Spleen (tissue), 11 donors: ENCODE results near the gene SPTLC3. TPM values are rescaled to one million over a fixed set of nuclear protein-coding genes. Genes with fewer than 3 reads are reported as not detected.

ENCODE experiments used
- DNase-seq: peaks from one replicate; pipeline ENCODE4 v3.0.0-alpha.2; 2020
- H3K27ac ChIP-seq, 8 donors: fragments of 200-600 bp; sonication (generic) in 7 of 8; 1 replicate in 4 of 8; 2 replicates in 4 of 8; pipeline versions ENCODE4 v1.5.0 to v1.8.0; 2016 to 2021; ENCODE audit warnings: inconsistent platforms in 4 of 8, mild to moderate bottlenecking in 4 of 8, moderate library complexity in 1 of 8
- H3K27me3 ChIP-seq, 7 donors: fragments of 200-600 bp; sonication (generic) in 6 of 7; replicated peaks in 1 of 7; 1 replicate in 4 of 7; 2 replicates in 3 of 7; pipeline versions ENCODE4 v1.5.0 to v1.8.0; 2016 to 2021; ENCODE audit warnings: inconsistent platforms in 3 of 7, mild to moderate bottlenecking in 1 of 7
- H3K36me3 ChIP-seq, 6 donors: fragments of 200-600 bp; sonication (generic) in 5 of 6; 1 replicate in 4 of 6; 2 replicates in 2 of 6; pipeline versions ENCODE4 v1.5.0 to v1.8.0; 2016 to 2021; ENCODE audit warnings: inconsistent platforms in 2 of 6
- H3K4me1 ChIP-seq, 6 donors: fragments of 200-600 bp; sonication (generic) in 5 of 6; 1 replicate in 3 of 6; 2 replicates in 3 of 6; pipeline versions ENCODE4 v1.5.0 to v1.8.0; 2016 to 2021; ENCODE audit warnings: inconsistent platforms in 3 of 6
- H3K4me3 ChIP-seq, 8 donors: fragments of 200-600 bp; sonication (generic) in 7 of 8; 1 replicate in 4 of 8; 2 replicates in 4 of 8; pipeline versions ENCODE4 v1.5.0 to v1.8.0; 2016 to 2021; ENCODE audit warnings: inconsistent platforms in 4 of 8, mild to moderate bottlenecking in 4 of 8, moderate library complexity in 2 of 8
- H3K9me3 ChIP-seq, 8 donors: fragments of 200-600 bp; sonication (generic) in 7 of 8; 1 replicate in 4 of 8; 2 replicates in 4 of 8; pipeline versions ENCODE4 v1.5.0 to v1.8.0; 2016 to 2021; ENCODE audit warnings: inconsistent platforms in 4 of 8
- CTCF ChIP-seq, 11 experiments: fragments of 200-600 bp in 7 of 11; fragments of 450-650 bp in 4 of 11; sonication (generic) in 4 of 11; IDR thresholded peaks in 8 of 11; conservative IDR thresholded peaks in 3 of 11; 1 replicate in 7 of 11; 2 replicates in 4 of 11; pipeline versions ENCODE4 v1.4.0 to v1.8.0; 2016 to 2021; ENCODE audit warnings: antibody characterized with exemption in 11 of 11, inconsistent platforms in 4 of 11, mild to moderate bottlenecking in 1 of 11
- POLR2A ChIP-seq, 3 donors: fragments of 450-650 bp; IDR thresholded peaks; one replicate each; pipeline ENCODE4 v1.5.1; 2017; ENCODE audit warnings: antibody characterized with exemption in 3 of 3, mild to moderate bottlenecking in 1 of 3
- POLR2AphosphoS5 ChIP-seq, 3 donors: sonication (generic); formaldehyde crosslinking; IDR thresholded peaks; one replicate each; pipeline ENCODE4 v1.5.1; 2017; ENCODE audit warnings: antibody characterized with exemption in 3 of 3
- WGBS, 5 donors: extraction: QIAGEN DNeasy Blood & Tissue Kit in 3 of 5; methylation state at CpG; one replicate each; pipeline versions ENCODE4 v1.1.5 to v1.1.7; 2013 to 2018; 5-methylcytosine and 5-hydroxymethylcytosine counted together
- intact Hi-C: fragments of 100-400 bp; cut with DNase I; formaldehyde crosslinking; loops from one replicate; pipeline ENCODE4 v1.15.0; 2023; ENCODE audit warnings: low total_unique reads
- polyA plus RNA-seq, 3 donors: library from polyadenylated mRNA; stranded (reverse); fragments of 200-250 nt; gene quantifications; one replicate each; pipeline ENCODE4 v1.2.1, GENCODE V29; 2013
- total RNA-seq, 7 donors: library from RNA; depleted of rRNA in 3 of 7; stranded (reverse); fragments of >200 nt in 3 of 7; fragmentation: NEBNext Ultra II Directional in 4 of 7; extraction: Animal tissue kit (Norgen Biotek cat#: 25700) in 4 of 7; gene quantifications; one replicate each; pipeline versions ENCODE4 v1.1.0 to v1.2.1, GENCODE V29; 2016 to 2021
- donor health status: healthy with polysubstance abuse.
- donor health status: DM: no; HTN: no; CAD: no; lungs with moderate emphysema.
- donor health status: DM: no; HTN: no; CAD: no.
- donor health status: Bipolar disorder and iron deficiency.
- donor health status: healthy.
- donor health status: DM: no; HTN: no; CAD: no.
- donor health status: DM: yes; HTN: yes; CAD: no.

SPTLC3 gene
- total and polyA plus RNA-seq, 10 donors, result 0.50 to 12.3 (median 3.7) TPM

- intact Hi-C loops, result no loop called here
- 55 to 87% (median 71%) methylated on average over 1 of the region's 1 CpG for WGBS, 5 donors
- H3K27ac ChIP-seq, result no peak overlapping the region
- peaks cover 0 to 5% (median 0%) of the 10 kb centered on the region in 6 donors for H3K4me1 ChIP-seq
- no peak overlapping the region for H3K4me3 ChIP-seq
- peaks cover 0 to 20% (median 16%) of the 10 kb centered on the region in 8 donors for H3K9me3 ChIP-seq
- no peaks in the 10 kb centered on the region for H3K27me3 ChIP-seq
- DNase-seq, result no peak
- no peak for TF ChIP-seq CTCF (IDR thresholded peaks at IDR 0.05 in 8 of 11, conservative IDR thresholded peaks at IDR 0.05 in 3 of 11)
- no peaks in the 10 kb centered on the region for H3K36me3 ChIP-seq
Observed at GRCh38 chr20:13017235-13017634, 8.5 kb downstream of the SPTLC3 start.

GRCh38 chr20:13017883-13018535 lies 9.2 kb downstream of the SPTLC3 start:
- H3K4me3 ChIP-seq, result no peak overlapping the region
- no peaks in the 10 kb centered on the region for H3K36me3 ChIP-seq
- H3K27ac ChIP-seq, result no peak overlapping the region
- peaks cover 0 to 27% (median 20%) of the 10 kb centered on the region in 8 donors for H3K9me3 ChIP-seq
- WGBS, 5 donors, result 70 to 96% (median 83%) methylated on average over 2 of the region's 2 CpGs
- H3K27me3 ChIP-seq, result no peaks in the 10 kb centered on the region
- no peak for TF ChIP-seq POLR2A (IDR thresholded peaks at IDR 0.05)
- no peak for TF ChIP-seq CTCF (IDR thresholded peaks at IDR 0.05 in 8 of 11, conservative IDR thresholded peaks at IDR 0.05 in 3 of 11)
- TF ChIP-seq POLR2AphosphoS5 (IDR thresholded peaks at IDR 0.05), result no peak
- no peaks in the 10 kb centered on the region for H3K4me1 ChIP-seq
- no peak for DNase-seq
- intact Hi-C loops, result no loop called here

GRCh38 chr20:13021205-13021970 lies 12.6 kb downstream of the SPTLC3 start:
- intact Hi-C loops, result no loop called here
- Histone ChIP-seq H3K9me3 (peaks cover 0 to 27% (median 20%) of the 10 kb centered on the region in 8 donors), H3K4me3 (no peak overlapping the region), H3K27ac (no peak overlapping the region), H3K36me3 (no peaks in the 10 kb centered on the region), H3K4me1 (no peaks in the 10 kb centered on the region), H3K27me3 (no peaks in the 10 kb centered on the region)
- TF ChIP-seq POLR2AphosphoS5 (IDR thresholded peaks at IDR 0.05) (no peak), POLR2A (IDR thresholded peaks at IDR 0.05) (no peak), CTCF (IDR thresholded peaks at IDR 0.05 in 8 of 11, conservative IDR thresholded peaks at IDR 0.05 in 3 of 11) (no peak)
- DNase-seq, result no peak
- 84 to 94% (median 88%) methylated on average over 5 of the region's 5 CpGs for WGBS, 5 donors

- no peak overlapping the region for H3K4me3 ChIP-seq
- no peaks in the 10 kb centered on the region for H3K4me1 ChIP-seq
- no peaks in the 10 kb centered on the region for H3K27me3 ChIP-seq
- no peak overlapping the region for H3K27ac ChIP-seq
- 52 to 61% (median 59%) methylated on average over 4 of the region's 4 CpGs for WGBS, 5 donors
- H3K36me3 ChIP-seq, result no peaks in the 10 kb centered on the region
- intact Hi-C loops, result no loop called here
- DNase-seq, result no peak
- TF ChIP-seq POLR2A (IDR thresholded peaks at IDR 0.05), result no peak
- TF ChIP-seq POLR2AphosphoS5 (IDR thresholded peaks at IDR 0.05), result no peak
- TF ChIP-seq CTCF (IDR thresholded peaks at IDR 0.05 in 8 of 11, conservative IDR thresholded peaks at IDR 0.05 in 3 of 11), result no peak
- peaks cover 0 to 29% (median 20%) of the 10 kb centered on the region in 8 donors for H3K9me3 ChIP-seq
Observed at GRCh38 chr20:13022401-13023155, 13.8 kb downstream of the SPTLC3 start.
